ENCODE data around the gene FER.

Gene FER

GRCh38 chr5:108749128-108749861 is 1.6 kb downstream of the FER start (continued):
- TF ChIP-seq ZBTB10 (tag by site-specific recombination; IDR thresholded peaks at IDR 0.05) (peak; percentile 34; the same call in 1 of the 2 replicates), MEIS1 (CRISPR knock-in tag; IDR thresholded peaks at IDR 0.05; ENCODE audit: borderline replicate concordance) (no peak), ZNF366 (tag by site-specific recombination; conservative IDR thresholded peaks at IDR 0.05) (peak; percentile 78), MYNN (tag by site-specific recombination; IDR thresholded peaks at IDR 0.05; ENCODE audit: borderline replicate concordance) (peak; percentile 0; the same call in 1 of the 2 replicates), ZNF23 (tag by site-specific recombination; IDR thresholded peaks at IDR 0.05; ENCODE audit: borderline replicate concordance) (no peak), ZNF558 (tag by site-specific recombination; IDR thresholded peaks at IDR 0.05) (no peak), CTCF (tag by site-specific recombination; IDR thresholded peaks at IDR 0.05) (peak; percentile 54), ZNF785 (tag by site-specific recombination; IDR thresholded peaks at IDR 0.05) (no peak), KLF1 (tag by site-specific recombination; IDR thresholded peaks at IDR 0.05) (peak; percentile 97), ZBTB49 (tag by site-specific recombination; IDR thresholded peaks at IDR 0.05; ENCODE audit: low read depth) (no peak), ZNF629 (tag by site-specific recombination; IDR thresholded peaks at IDR 0.05) (0 out of 2 replicates have a peak, but pooled peaks have one; percentile 16), ZNF76 (tag by site-specific recombination; IDR thresholded peaks at IDR 0.05; ENCODE audit: borderline replicate concordance, low read depth) (no peak), ZNF561 (tag by site-specific recombination; IDR thresholded peaks at IDR 0.05; ENCODE audit: borderline replicate concordance) (peak; percentile 27; the same call in 1 of the 2 replicates), RBAK (tag by site-specific recombination; IDR thresholded peaks at IDR 0.05) (no peak), ZNF426 (tag by site-specific recombination; IDR thresholded peaks at IDR 0.05) (no peak), OSR2 (tag by site-specific recombination; IDR thresholded peaks at IDR 0.05) (no peak), ZNF449 (tag by site-specific recombination; IDR thresholded peaks at IDR 0.05) (peak; percentile 87; the same call in 1 of the 2 replicates), ZNF155 (tag by site-specific recombination; IDR thresholded peaks at IDR 0.05) (no peak), KLF9 (tag by site-specific recombination; IDR thresholded peaks at IDR 0.05; ENCODE audit: low read depth) (peak; percentile 95), ZBTB48 (tag by site-specific recombination; IDR thresholded peaks at IDR 0.05) (peak; percentile 94; the same call in 1 of the 2 replicates), PRDM4 (tag by site-specific recombination; IDR thresholded peaks at IDR 0.05) (0 out of 2 replicates have a peak, but pooled peaks have one; percentile 18), ZNF391 (tag by site-specific recombination; IDR thresholded peaks at IDR 0.05; ENCODE audit: borderline replicate concordance, low read depth) (peak; percentile 67; the same call in 1 of the 2 replicates), ZSCAN23 (tag by site-specific recombination; IDR thresholded peaks at IDR 0.05) (no peak), ZNF221 (tag by site-specific recombination; IDR thresholded peaks at IDR 0.05; ENCODE audit: borderline replicate concordance) (0 out of 2 replicates have a peak, but pooled peaks have one; percentile 32), ZNF133 (tag by site-specific recombination; IDR thresholded peaks at IDR 0.05) (no peak), BCL11B (tag by site-specific recombination; IDR thresholded peaks at IDR 0.05; ENCODE audit: low read depth) (no peak), ZSCAN18 (tag by site-specific recombination; IDR thresholded peaks at IDR 0.05) (no peak)
